SU-DHL-6 (cell line): ENCODE results near the gene TSGA10.
"Not testable (repeated sequence)": the region's sequence is repeated elsewhere in the genome, so short reads cannot be mapped to it uniquely, and the experiment has no call there.

Source experiments
- H2AFZ ChIP-seq: fragments of 200-600 bp; sonication (generic); 2 replicates; pipeline ENCODE4 v1.6.1; 2014; ENCODE audit warnings: low read depth, mild to moderate bottlenecking, moderate library complexity, mixed read lengths, antibody characterized with exemption, low read length; ENCODE audit not compliant: severe bottlenecking
- H3F3A ChIP-seq: fragments of 200-600 bp; shearing (Covaris generic); 2 replicates; pipeline ENCODE4 v1.6.0; 2016; ENCODE audit warnings: antibody characterized with exemption, mild to moderate bottlenecking; ENCODE audit not compliant: insufficient read depth
- H3K27ac ChIP-seq: fragments of 200-600 bp; sonication (generic); 2 replicates; pipeline ENCODE4 v1.5.1; 2016; ENCODE audit warnings: low read depth, mild to moderate bottlenecking, low read length, moderate library complexity, mixed read lengths
- H3K27me3 ChIP-seq: fragments of 200-600 bp; sonication (generic), shearing (Covaris generic); 2 replicates; pipeline ENCODE4 v1.6.0; 2014; ENCODE audit warnings: mild to moderate bottlenecking, low read length
- H3K36me3 ChIP-seq: fragments of 200-600 bp; sonication (generic); 2 replicates; pipeline ENCODE4 v1.6.1; 2014; ENCODE audit warnings: mild to moderate bottlenecking, low read length, mixed read lengths
- H3K4me2 ChIP-seq: fragments of 300-600, 200-600 bp; shearing (Covaris generic), sonication (generic); 2 replicates; pipeline ENCODE4 v1.6.0; 2014; ENCODE audit warnings: low read length, low read depth, mild to moderate bottlenecking; ENCODE audit not compliant: poor library complexity, severe bottlenecking
- H3K4me3 ChIP-seq: fragments of 200-600 bp; sonication (generic); 2 replicates; pipeline ENCODE4 v1.5.1; 2014; ENCODE audit warnings: antibody characterized with exemption, low read length, mild to moderate bottlenecking, mixed read lengths; ENCODE audit not compliant: insufficient read depth, poor library complexity, severe bottlenecking
- H3K79me2 ChIP-seq: fragments of 200-600 bp; sonication (generic); 2 replicates; pipeline ENCODE4 v1.6.1; 2014; ENCODE audit warnings: mild to moderate bottlenecking, low read length, moderate library complexity; ENCODE audit not compliant: insufficient read depth
- H3K9ac ChIP-seq: fragments of 200-600 bp; sonication (generic); 2 replicates; pipeline ENCODE4 v1.7.0; 2014; ENCODE audit warnings: mild to moderate bottlenecking, low read length
- H3K9me2 ChIP-seq: fragments of 200-600 bp; sonication (generic); replicated peaks from 2 replicates; pipeline ENCODE4 v1.6.1; 2014; ENCODE audit warnings: low read length; ENCODE audit not compliant: insufficient read depth
- H3K9me3 ChIP-seq: fragments of 200-600 bp; sonication (generic); 2 replicates; pipeline ENCODE4 v1.6.1; 2014; ENCODE audit warnings: low read length, mixed read lengths; ENCODE audit not compliant: insufficient read depth
- H4K20me1 ChIP-seq: fragments of 200-600 bp; sonication (generic); 2 replicates; pipeline ENCODE4 v1.6.1; 2014; ENCODE audit warnings: low read depth, mild to moderate bottlenecking, antibody characterized with exemption, low read length, moderate library complexity, mixed read lengths
- CTCF ChIP-seq: fragments of 200-600 bp; sonication (generic); IDR thresholded peaks from one replicate; pipeline ENCODE4 v1.5.1; 2017; ENCODE audit warnings: antibody characterized with exemption, mild to moderate bottlenecking, low read length, moderate library complexity; ENCODE audit not compliant: insufficient read depth, poor library complexity, severe bottlenecking
- EZH2phosphoT487 ChIP-seq: fragments of 200-600 bp; sonication (generic), shearing (Covaris generic); conservative IDR thresholded peaks from 2 replicates; pipeline ENCODE4 v1.6.1; 2018; ENCODE audit warnings: mild to moderate bottlenecking, antibody characterized with exemption, low read length, moderate library complexity, mixed read lengths

Gene TSGA10

GRCh38 chr2:99028558-99028957 lies 126.2 kb downstream of the TSGA10 start:
- Histone ChIP-seq H3K4me2 (no peak overlapping the region), H3K9me3 (no peaks in the 10 kb centered on the region), H3F3A (no peaks in the 10 kb centered on the region), H2AFZ (no peak overlapping the region), H3K79me2 (no peaks in the 10 kb centered on the region), H4K20me1 (no peaks in the 10 kb centered on the region), H3K9me2 (no peaks in the 10 kb centered on the region), H3K27me3 (no peaks in the 10 kb centered on the region), H3K4me3 (no peak overlapping the region), H3K36me3 (no peaks in the 10 kb centered on the region), H3K27ac (no peak overlapping the region), H3K9ac (no peak overlapping the region)
- TF ChIP-seq CTCF (no peak), EZH2phosphoT487 (no peak)

DNA sequence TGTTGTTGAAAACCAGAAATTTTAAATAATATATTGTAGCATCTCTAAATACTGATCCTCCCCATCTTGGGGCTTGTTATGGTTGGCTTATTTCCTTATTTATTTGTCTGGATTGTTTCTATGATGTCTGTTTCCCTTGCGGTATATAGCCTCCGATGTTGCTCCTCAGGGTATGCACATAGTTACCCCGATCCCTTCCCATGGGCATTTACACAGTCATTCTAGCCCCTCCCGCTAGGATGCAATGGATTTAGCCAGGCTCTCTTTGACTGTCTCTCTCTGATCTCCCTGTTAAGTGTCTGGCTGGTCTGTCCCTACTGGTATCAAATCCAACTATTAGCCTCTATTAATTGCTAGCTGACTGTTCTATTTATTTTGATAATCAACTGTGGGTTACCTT lies 126.9 kb downstream of the TSGA10 start:
- TF ChIP-seq EZH2phosphoT487, result no peak
- no peak for TF ChIP-seq CTCF

GRCh38 chr2:99000708-99001107 lies 154.0 kb downstream of the TSGA10 start:
- no peak overlapping the region for H2AFZ ChIP-seq
- H3K4me3 ChIP-seq, result no peak overlapping the region
- no peaks in the 10 kb centered on the region for H3K27me3 ChIP-seq
- H3K36me3 ChIP-seq, result no peaks in the 10 kb centered on the region
- no peaks in the 10 kb centered on the region for H3K9me2 ChIP-seq
- no peak for TF ChIP-seq CTCF
- no peak overlapping the region for H3K9ac ChIP-seq
- H3K79me2 ChIP-seq, result no peaks in the 10 kb centered on the region
- no peak overlapping the region for H3K4me2 ChIP-seq
- H4K20me1 ChIP-seq, result no peaks in the 10 kb centered on the region
- H3K27ac ChIP-seq, result no peak overlapping the region
- no peaks in the 10 kb centered on the region for H3F3A ChIP-seq
- no peaks in the 10 kb centered on the region for H3K9me3 ChIP-seq

More for the DNA sequence above, 126.9 kb downstream of the TSGA10 start:
- Histone ChIP-seq H3K36me3 (no peaks in the 10 kb centered on the region), H2AFZ (no peak overlapping the region), H4K20me1 (no peaks in the 10 kb centered on the region), H3K4me3 (no peak overlapping the region), H3K9ac (no peak overlapping the region), H3K79me2 (no peaks in the 10 kb centered on the region), H3K27me3 (no peaks in the 10 kb centered on the region), H3F3A (no peaks in the 10 kb centered on the region), H3K4me2 (no peak overlapping the region), H3K9me3 (no peaks in the 10 kb centered on the region), H3K9me2 (no peaks in the 10 kb centered on the region), H3K27ac (no peak overlapping the region)

DNA sequence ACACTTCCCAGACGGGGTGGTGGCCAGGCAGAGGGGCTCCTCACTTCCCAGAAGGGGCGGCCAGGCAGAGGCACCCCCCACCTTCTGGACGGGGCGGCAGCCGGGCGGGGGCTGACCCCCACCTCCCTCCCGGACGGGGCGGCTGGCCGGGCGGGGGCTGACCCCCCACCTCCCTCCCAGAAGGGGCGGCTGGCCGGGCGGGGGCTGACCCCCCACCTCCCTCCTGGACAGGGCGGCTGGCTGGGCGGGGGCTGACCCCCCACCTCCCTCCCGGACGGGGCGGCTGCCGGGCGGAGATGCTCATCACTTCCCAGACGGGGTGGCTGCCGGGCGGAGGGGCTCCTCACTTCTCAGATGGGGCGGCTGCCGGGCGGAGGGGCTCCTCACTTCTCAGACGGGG lies 166.0 kb downstream of the TSGA10 start:
- H3F3A ChIP-seq, H2AFZ ChIP-seq: not testable (repeated sequence)

More for the DNA sequence above, 166.0 kb downstream of the TSGA10 start:
- H3K36me3 ChIP-seq, H3K9me3 ChIP-seq, H3K9ac ChIP-seq, H3K79me2 ChIP-seq, H3K9me2 ChIP-seq, H3K27ac ChIP-seq, H4K20me1 ChIP-seq, H3K4me3 ChIP-seq, H3K4me2 ChIP-seq, H3K27me3 ChIP-seq: not testable (repeated sequence)
